ENCODE results near the gene ANTXR1.

- TF ChIP-seq EZH2 (IDR thresholded peaks at IDR 0.05; ENCODE audit: borderline replicate concordance) (no peak), CTCF (IDR thresholded peaks at IDR 0.05; ENCODE audit: poor library complexity) (no peak), EZH2phosphoT487 (IDR thresholded peaks at IDR 0.05; ENCODE audit: low read depth, severe bottlenecking, unreplicated experiment) (no peak)
These were observed 68.8 kb downstream of the ANTXR1 start for GRCh38 chr2:69081757-69082156.

Data from hepatocyte (in vitro differentiated cells).